Measurements from ENCODE around the gene SLC66A1. TPM values are rescaled to one million over a fixed set of nuclear protein-coding genes. Genes with fewer than 3 reads are reported as not detected.

The SLC66A1 gene
- total and polyA plus RNA-seq, 9 of the 15 experiments (the other 6 are each of a cell fraction or from before 2014, with no cell fraction given): 1.2 to 40.8 (median 18.6) TPM

DNA sequence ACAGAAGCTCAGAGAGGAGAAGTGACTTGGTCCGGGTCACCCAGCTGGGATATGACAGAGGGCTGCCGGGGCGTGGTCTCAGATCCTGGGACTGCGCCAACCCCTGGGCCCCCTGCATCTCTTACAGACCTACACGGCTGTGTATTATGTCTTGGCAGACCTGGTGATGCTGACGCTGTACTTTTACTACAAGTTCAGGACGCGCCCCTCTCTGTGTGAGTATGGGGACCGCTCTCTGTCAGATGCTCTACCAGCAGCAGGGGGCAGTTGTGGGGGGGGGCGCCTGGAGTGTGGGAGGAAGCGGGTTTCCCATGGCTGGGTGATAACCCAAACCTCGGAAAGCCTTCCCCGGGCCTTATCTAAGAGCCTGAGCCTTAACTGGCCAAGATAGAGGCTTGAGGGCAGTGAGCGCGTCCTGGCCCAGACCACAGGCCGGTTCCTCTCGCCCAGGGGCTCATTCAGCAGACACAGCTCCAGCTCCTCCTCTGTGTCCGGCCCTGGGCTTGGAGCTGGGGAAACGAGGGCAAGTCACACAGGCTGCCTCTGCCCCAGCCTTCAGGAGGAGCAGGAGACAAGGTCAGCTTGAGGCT lies 13.3 kb downstream of the SLC66A1 start (continued):
- TF ChIP-seq, protein P1, sequence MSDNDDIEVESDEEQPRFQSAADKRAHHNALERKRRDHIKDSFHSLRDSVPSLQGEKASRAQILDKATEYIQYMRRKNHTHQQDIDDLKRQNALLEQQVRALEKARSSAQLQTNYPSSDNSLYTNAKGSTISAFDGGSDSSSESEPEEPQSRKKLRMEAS (CRISPR knock-in tag; IDR thresholded peaks at IDR 0.05): peak; percentile 23; the same call in 1 of the 2 replicates
- TF ChIP-seq POLR2AphosphoS5 (IDR thresholded peaks at IDR 0.05; ENCODE audit: control insufficient read depth, insufficient read depth, low read depth, low read length): peak; percentile 64; the same call in 1 of the 2 replicates
- TF ChIP-seq PRDM10 (IDR thresholded peaks at IDR 0.05; ENCODE audit: partially characterized antibody): peak; percentile 44
- TF ChIP-seq ATF1 (CRISPR knock-in tag; IDR thresholded peaks at IDR 0.05): no peak
- TF ChIP-seq ATF1 (tag; IDR thresholded peaks at IDR 0.05): peak; percentile 31; the same call in 1 of the 2 replicates
- no peak for TF ChIP-seq ZBTB43 (CRISPR knock-in tag; IDR thresholded peaks at IDR 0.05)
- TF ChIP-seq, protein P2, sequence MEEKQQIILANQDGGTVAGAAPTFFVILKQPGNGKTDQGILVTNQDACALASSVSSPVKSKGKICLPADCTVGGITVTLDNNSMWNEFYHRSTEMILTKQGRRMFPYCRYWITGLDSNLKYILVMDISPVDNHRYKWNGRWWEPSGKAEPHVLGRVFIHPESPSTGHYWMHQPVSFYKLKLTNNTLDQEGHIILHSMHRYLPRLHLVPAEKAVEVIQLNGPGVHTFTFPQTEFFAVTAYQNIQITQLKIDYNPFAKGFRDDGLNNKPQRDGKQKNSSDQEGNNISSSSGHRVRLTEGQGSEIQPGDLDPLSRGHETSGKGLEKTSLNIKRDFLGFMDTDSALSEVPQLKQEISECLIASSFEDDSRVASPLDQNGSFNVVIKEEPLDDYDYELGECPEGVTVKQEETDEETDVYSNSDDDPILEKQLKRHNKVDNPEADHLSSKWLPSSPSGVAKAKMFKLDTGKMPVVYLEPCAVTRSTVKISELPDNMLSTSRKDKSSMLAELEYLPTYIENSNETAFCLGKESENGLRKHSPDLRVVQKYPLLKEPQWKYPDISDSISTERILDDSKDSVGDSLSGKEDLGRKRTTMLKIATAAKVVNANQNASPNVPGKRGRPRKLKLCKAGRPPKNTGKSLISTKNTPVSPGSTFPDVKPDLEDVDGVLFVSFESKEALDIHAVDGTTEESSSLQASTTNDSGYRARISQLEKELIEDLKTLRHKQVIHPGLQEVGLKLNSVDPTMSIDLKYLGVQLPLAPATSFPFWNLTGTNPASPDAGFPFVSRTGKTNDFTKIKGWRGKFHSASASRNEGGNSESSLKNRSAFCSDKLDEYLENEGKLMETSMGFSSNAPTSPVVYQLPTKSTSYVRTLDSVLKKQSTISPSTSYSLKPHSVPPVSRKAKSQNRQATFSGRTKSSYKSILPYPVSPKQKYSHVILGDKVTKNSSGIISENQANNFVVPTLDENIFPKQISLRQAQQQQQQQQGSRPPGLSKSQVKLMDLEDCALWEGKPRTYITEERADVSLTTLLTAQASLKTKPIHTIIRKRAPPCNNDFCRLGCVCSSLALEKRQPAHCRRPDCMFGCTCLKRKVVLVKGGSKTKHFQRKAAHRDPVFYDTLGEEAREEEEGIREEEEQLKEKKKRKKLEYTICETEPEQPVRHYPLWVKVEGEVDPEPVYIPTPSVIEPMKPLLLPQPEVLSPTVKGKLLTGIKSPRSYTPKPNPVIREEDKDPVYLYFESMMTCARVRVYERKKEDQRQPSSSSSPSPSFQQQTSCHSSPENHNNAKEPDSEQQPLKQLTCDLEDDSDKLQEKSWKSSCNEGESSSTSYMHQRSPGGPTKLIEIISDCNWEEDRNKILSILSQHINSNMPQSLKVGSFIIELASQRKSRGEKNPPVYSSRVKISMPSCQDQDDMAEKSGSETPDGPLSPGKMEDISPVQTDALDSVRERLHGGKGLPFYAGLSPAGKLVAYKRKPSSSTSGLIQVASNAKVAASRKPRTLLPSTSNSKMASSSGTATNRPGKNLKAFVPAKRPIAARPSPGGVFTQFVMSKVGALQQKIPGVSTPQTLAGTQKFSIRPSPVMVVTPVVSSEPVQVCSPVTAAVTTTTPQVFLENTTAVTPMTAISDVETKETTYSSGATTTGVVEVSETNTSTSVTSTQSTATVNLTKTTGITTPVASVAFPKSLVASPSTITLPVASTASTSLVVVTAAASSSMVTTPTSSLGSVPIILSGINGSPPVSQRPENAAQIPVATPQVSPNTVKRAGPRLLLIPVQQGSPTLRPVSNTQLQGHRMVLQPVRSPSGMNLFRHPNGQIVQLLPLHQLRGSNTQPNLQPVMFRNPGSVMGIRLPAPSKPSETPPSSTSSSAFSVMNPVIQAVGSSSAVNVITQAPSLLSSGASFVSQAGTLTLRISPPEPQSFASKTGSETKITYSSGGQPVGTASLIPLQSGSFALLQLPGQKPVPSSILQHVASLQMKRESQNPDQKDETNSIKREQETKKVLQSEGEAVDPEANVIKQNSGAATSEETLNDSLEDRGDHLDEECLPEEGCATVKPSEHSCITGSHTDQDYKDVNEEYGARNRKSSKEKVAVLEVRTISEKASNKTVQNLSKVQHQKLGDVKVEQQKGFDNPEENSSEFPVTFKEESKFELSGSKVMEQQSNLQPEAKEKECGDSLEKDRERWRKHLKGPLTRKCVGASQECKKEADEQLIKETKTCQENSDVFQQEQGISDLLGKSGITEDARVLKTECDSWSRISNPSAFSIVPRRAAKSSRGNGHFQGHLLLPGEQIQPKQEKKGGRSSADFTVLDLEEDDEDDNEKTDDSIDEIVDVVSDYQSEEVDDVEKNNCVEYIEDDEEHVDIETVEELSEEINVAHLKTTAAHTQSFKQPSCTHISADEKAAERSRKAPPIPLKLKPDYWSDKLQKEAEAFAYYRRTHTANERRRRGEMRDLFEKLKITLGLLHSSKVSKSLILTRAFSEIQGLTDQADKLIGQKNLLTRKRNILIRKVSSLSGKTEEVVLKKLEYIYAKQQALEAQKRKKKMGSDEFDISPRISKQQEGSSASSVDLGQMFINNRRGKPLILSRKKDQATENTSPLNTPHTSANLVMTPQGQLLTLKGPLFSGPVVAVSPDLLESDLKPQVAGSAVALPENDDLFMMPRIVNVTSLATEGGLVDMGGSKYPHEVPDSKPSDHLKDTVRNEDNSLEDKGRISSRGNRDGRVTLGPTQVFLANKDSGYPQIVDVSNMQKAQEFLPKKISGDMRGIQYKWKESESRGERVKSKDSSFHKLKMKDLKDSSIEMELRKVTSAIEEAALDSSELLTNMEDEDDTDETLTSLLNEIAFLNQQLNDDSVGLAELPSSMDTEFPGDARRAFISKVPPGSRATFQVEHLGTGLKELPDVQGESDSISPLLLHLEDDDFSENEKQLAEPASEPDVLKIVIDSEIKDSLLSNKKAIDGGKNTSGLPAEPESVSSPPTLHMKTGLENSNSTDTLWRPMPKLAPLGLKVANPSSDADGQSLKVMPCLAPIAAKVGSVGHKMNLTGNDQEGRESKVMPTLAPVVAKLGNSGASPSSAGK (IDR thresholded peaks at IDR 0.05): no peak
- peak; percentile 87 for TF ChIP-seq ARID1B (IDR thresholded peaks at IDR 0.05)
- no peak for TF ChIP-seq ZBTB2 (IDR thresholded peaks at IDR 0.05)

All from K562 (cell line).